NK-92 (cell line): ENCODE data around the gene ANXA11.

Experiments
- DNase-seq: peaks from one replicate; lab custom pipeline; 2025; ENCODE audit not compliant: unreplicated experiment; lab: John Stamatoyannopoulos, UW

The ANXA11 gene

DNA sequence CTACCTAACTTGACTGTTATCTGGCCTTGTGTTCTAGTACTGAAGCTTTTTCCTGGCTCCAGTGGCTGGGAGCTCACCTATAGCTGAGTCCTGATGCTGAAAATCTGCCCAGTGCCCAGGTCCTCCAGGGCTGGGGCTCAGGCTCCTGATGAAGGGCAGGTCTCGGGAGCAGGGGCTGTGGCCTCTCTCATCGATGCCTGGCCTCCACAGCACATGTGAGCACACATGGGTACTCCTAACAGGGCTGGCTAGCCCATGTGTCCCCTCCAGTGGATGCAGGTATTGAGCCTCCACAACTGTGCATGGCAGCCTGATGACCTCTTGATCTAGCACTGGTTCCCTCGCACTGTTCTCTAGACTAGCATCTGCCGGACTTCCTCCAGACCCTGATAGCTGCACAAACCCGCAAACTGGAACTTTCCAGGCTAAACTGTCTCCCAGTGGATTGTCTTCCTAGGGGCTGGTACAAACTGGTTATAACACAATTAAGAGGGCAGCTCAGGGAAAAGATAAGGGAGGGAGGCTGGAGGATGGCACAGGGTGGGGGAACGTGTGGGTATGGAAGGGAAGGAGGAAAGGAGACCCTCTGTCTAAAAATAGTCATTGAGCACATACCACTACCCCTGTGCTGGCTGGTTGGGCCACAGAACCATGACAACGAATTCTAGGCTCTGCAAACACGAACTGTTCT is 37.7 kb downstream of the ANXA11 start:
- no peak for DNase-seq

GRCh38 chr10:80166581-80167470 is 38.5 kb downstream of the ANXA11 start:
- no peak for DNase-seq

DNA sequence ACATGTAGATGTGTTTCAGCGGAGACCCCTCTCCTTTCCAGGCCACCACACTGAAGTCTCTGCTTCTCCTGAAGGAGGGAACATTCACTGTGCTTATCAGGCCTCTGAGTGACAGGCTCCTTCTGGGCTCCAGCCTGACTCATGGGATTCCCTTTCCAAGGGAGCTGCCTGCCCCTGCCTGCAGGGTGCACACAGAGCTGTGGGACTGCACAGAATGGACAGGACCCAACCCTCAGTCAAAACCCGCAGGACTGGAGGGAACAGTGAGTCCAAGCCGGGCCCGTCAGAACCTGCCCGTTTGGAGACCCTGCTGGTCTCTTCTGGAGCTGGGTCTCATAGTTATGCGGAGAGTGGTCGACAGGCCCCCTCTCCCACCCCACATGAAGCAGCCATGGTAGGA is 40.2 kb downstream of the ANXA11 start:
- no peak for DNase-seq

- no peak for DNase-seq
Observed at GRCh38 chr10:80164596-80164995, 40.7 kb downstream of the ANXA11 start.

DNA sequence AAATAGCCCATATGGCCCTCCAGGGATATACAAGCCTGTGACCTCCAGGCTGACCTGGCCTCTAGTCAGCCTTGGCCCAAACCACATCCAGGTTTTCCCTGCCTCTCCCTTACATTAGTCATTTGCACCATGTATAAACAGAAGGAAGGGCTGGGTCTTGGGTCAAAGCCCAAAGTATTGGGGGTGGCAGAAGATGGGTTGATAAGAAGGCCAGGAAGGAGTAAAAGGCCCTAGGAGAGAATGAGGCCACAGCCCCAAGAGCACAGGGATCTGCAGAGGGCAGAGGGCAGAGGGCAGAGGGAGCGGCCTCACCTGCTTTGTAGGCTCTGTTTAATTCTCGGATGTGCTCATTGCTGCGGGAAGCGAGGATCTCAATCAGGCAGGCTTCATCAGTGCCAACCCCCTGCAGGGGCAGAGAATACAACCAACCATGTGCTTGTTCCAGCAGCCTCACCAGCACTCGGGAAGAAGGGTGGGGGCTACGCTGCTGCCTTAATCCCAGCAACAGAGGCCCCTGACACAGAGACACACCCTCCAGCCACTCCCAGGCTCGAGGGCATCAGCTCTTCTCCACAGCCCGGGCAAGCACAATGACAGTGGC is 41.5 kb downstream of the ANXA11 start:
- DNase-seq = no peak

- no peak for DNase-seq
Observed at GRCh38 chr10:80161321-80162083, 43.8 kb downstream of the ANXA11 start.

DNA sequence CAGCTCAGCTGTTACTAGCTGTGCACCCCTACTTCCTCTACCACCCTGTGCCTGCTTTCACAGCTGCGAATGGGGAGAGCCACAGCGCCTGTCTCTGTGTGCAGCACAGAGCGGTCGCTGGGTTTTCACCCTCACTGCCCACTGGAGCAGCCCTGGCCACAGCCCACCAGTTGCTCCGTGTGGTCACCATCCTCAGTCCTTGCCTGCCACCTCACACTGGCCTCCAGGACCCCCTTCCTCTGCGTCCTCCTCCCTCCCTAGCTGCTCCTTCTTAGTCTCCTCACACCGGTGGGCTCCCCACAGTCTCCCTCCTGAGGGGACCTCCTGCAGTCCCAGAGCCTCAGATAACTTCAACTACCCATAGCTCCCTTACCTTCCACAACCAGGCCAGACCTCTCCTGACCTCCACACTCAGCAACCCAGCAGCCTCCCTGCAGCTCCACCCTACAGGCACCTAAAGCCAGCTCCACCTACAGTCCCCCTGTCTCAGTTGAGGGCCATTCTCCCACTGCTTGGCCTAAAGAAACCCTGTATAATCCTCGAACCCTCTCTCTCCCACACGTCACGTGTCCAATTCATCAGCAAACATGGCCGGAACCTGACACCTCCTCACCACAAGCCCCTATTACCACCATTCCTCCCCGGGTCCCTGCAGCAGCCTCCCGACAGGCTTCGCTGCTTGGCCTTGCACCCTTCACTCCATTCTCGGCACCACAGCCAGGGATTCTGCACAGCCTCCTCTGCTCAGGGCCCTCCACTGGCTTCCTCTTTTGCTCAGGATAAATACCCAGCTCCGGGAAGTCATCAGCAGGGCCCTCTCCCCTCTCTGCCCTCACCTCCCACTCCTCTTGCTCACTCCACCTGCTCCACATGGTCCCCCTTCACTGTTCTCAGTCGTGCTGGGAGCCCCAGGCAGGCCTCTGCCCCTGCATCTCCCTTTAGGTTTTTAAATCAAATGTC is 44.7 kb downstream of the ANXA11 start:
- DNase-seq = no peak

DNA sequence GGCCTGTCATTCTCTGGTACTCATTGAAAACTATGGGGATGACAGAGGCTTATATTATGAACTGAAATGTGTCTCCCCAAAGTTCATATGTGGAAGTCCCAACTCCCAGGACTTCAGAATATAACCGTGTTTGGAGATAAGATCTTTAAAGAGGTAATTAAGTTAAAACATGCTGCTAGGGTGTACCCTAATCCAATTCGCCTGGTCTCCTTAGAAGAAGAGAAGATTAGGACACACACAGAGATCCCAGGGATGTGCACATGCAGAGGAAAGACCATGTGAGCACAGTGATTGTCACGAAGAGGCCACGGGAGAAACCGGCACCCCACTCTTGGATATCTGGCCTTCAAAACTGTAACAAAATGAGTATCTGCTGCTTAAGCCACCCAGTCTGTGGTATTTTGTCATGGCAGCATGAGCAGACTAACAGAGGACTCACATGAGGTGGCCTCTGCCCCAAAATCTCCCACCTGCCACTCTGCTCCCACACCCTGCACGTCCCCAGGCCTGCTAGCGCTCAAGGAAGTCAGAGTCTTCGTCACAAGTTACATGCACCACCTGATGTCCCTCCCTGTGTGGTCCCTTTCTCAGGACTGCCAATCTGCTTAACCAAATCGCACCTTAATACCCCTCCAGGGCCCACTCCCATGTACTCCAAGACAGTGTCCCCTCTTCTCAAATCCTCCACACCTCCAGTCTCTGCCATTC is 46.0 kb downstream of the ANXA11 start:
- DNase-seq = no peak

GRCh38 chr10:80158598-80159127 is 46.7 kb downstream of the ANXA11 start:
- DNase-seq = no peak

DNA sequence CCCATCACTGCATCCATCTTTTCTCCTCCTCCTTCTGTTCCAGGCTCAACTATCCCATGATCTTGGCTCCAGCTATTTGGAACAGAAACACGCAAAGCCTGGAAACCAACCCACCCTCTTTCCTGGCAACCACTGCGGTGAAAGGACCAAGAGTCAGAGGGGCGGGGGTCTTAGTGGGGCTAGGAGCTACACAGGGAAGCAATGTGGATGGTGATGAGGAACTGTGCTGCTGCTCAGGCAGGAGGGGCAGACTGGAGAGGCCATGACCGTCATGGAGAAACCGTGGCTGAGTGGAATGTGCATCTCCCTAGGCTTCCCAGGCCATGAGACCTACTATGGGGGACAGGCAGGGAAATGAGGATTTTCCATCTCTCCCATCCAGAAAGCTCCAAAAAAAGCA is 47.2 kb downstream of the ANXA11 start:
- DNase-seq = no peak

- DNase-seq = no peak
Observed at GRCh38 chr10:80157561-80157960, 47.8 kb downstream of the ANXA11 start.

DNA sequence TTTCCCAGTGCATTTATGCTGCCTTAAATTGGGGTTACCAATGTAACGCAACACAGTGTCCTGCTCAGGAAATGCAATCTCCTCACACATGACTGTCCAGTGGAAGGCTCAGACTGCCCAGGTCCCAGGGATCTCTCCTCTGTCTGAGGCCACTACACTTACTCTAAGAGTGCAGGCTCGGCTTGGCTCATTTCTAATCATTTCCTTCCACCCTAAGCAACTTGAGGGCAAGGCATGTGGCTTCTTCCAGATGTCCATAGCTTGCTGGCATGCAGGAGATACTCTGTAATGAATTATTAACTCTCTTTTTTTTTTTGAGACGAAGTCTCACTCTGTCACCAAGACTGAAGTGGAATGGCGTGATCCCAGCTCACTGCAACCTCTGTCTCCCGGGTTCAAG is 49.1 kb downstream of the ANXA11 start:
- no peak for DNase-seq

- DNase-seq = no peak
Observed at GRCh38 chr10:80155696-80156215, 49.6 kb downstream of the ANXA11 start.

- DNase-seq = no peak
Observed at GRCh38 chr10:80154978-80155695, 50.2 kb downstream of the ANXA11 start.

GRCh38 chr10:80154626-80154977 is 50.7 kb downstream of the ANXA11 start:
- no peak for DNase-seq

DNA sequence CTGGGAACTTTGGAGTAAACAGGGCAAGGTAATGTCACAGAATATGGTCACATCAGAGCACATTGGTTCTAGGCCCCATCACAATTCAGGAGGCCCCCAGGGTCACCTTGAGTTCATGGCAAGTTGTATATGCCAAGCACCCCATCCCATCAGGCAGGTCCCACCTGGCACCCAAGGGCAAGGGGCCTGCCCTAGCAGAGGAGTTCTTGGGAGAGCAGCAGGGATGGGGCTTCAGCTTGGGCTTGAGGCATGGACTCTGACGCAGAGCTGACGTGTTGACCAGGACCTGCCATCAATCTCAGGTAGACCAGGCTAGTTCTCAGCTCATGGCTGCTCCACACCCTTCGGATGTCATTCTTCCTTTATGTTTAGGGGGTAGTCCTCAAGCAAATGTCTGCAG is 51.9 kb downstream of the ANXA11 start:
- DNase-seq = no peak

GRCh38 chr10:80152820-80153219 is 52.5 kb downstream of the ANXA11 start:
- DNase-seq = no peak

DNA sequence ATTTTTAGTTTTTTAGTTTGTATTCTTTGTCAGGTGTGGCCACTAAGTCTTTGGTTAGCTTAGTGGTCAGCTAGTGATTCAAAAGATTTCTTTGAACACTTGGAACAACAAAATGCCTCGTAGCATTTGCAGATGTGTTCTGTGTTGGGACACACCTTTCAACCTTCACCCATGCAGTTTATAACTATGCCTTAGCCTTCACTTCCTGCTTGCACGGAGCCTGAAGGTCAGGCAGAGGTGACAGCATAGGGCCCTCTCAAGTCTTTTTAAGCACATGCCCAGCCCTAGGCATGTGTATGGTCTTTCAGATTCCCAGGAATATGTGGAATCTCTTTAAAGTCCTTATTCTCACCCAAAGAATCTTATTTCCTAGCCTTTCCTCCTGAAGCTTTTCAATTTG is 55.2 kb downstream of the ANXA11 start:
- DNase-seq = no peak
